Smooth muscle cell (in vitro differentiated cells): ENCODE results near the gene LUC7L2. TPM values are rescaled to one million over a fixed set of nuclear protein-coding genes. Genes with fewer than 3 reads are reported as not detected.
"Not testable (repeated sequence)": the region's sequence is repeated elsewhere in the genome, so short reads cannot be mapped to it uniquely, and the experiment has no call there.

Experiments
- DNase-seq: peaks from one replicate; lab custom pipeline; 2025; ENCODE audit not compliant: unreplicated experiment; lab: John Stamatoyannopoulos, UW
- H2AFZ ChIP-seq: fragments of 200-600 bp; sonication (generic); 2 replicates; pipeline ENCODE4 v1.6.0; 2016; ENCODE audit warnings: antibody characterized with exemption, low read depth, mild to moderate bottlenecking
- H3F3A ChIP-seq: fragments of 200-600 bp; sonication (generic); 2 replicates; pipeline ENCODE4 v1.6.0; 2017; ENCODE audit warnings: antibody characterized with exemption, low read depth
- H3K27ac ChIP-seq: fragments of 200-600 bp; sonication (generic); 2 replicates; pipeline ENCODE4 v1.5.1; 2016; ENCODE audit warnings: low read depth, mild to moderate bottlenecking
- H3K27me3 ChIP-seq: fragments of 200-600 bp; sonication (generic); 2 replicates; pipeline ENCODE4 v1.6.1; 2016; ENCODE audit warnings: low read depth, mild to moderate bottlenecking
- H3K36me3 ChIP-seq: fragments of 200-600 bp; sonication (generic); 2 replicates; pipeline ENCODE4 v1.5.1; 2016; ENCODE audit warnings: low read depth
- H3K4me1 ChIP-seq: fragments of 200-600 bp; sonication (generic); 2 replicates; pipeline ENCODE4 v1.5.1; 2016; ENCODE audit warnings: low read depth
- H3K4me2 ChIP-seq: fragments of 200-600 bp; sonication (generic); 2 replicates; pipeline ENCODE4 v1.6.0; 2016; ENCODE audit warnings: mild to moderate bottlenecking
- H3K4me3 ChIP-seq: fragments of 200-600 bp; sonication (generic); 2 replicates; pipeline ENCODE4 v1.5.1; 2016; ENCODE audit warnings: mild to moderate bottlenecking
- H3K79me2 ChIP-seq: fragments of 200-600 bp; sonication (generic); 2 replicates; pipeline ENCODE4 v1.6.0; 2016; ENCODE audit warnings: low read depth, mild to moderate bottlenecking
- H3K9ac ChIP-seq: fragments of 200-600 bp; sonication (generic); 2 replicates; pipeline ENCODE4 v1.6.0; 2016; ENCODE audit warnings: low read depth
- H3K9me3 ChIP-seq: fragments of 200-600 bp; sonication (generic); replicated peaks from 2 replicates; pipeline ENCODE4 v1.5.1; 2016; ENCODE audit warnings: low read depth
- H4K20me1 ChIP-seq: fragments of 200-600 bp; sonication (generic); 2 replicates; pipeline ENCODE4 v1.6.0; 2016; ENCODE audit warnings: low read depth
- WGBS: methylation state at CpG from one replicate; pipeline ENCODE4 v1.1.7; 2016; ENCODE audit warnings: low lambda C conversion rate; 5-methylcytosine and 5-hydroxymethylcytosine counted together
- polyA plus RNA-seq: library from polyadenylated mRNA; unstranded; fragments of >200 nt; fragmentation: Nextera tagmentation; extraction: Ambion mirVana; gene quantifications from 2 replicates; pipeline ENCODE4 v1.2.1, GENCODE V29; 2016
- total RNA-seq: library from RNA; depleted of rRNA; stranded (reverse); fragments of >200 nt; gene quantifications from 2 replicates; pipeline ENCODE4 v1.2.3, GENCODE V29; 2014
- TF ChIP-seq, protein P1 (sequence below): fragments of 200-600 bp; sonication (generic); IDR thresholded peaks from 2 replicates; pipeline ENCODE4 v1.5.1; 2017; ENCODE audit warnings: borderline replicate concordance, mild to moderate bottlenecking, antibody characterized with exemption; ENCODE audit not compliant: insufficient read depth, poor library complexity, severe bottlenecking

LUC7L2 gene
- total and polyA plus RNA-seq, 2 experiments from 2014 or later, result 60.0 to 70.5 TPM

DNA sequence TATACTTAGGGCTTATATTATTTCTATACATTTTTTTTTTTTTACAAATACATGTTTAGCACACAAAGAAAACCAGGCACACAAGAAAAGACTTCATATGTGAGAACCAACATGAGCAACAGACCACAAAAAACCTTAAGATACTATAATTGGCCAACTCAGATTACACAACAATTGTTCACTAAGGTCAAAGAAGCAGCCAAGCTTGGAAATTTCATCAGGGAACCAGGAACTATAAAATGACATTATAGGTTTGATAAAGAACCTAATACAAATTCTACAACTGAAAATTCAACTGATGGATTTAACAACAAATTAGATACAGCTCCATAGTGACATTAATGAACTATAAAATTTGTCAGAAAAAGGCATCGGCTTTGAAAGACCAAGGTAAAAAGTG, 4.4 kb upstream of the LUC7L2 start:
- WGBS, result 98% methylated on average over 1 of the region's 1 CpG
- TF ChIP-seq, protein P1, sequence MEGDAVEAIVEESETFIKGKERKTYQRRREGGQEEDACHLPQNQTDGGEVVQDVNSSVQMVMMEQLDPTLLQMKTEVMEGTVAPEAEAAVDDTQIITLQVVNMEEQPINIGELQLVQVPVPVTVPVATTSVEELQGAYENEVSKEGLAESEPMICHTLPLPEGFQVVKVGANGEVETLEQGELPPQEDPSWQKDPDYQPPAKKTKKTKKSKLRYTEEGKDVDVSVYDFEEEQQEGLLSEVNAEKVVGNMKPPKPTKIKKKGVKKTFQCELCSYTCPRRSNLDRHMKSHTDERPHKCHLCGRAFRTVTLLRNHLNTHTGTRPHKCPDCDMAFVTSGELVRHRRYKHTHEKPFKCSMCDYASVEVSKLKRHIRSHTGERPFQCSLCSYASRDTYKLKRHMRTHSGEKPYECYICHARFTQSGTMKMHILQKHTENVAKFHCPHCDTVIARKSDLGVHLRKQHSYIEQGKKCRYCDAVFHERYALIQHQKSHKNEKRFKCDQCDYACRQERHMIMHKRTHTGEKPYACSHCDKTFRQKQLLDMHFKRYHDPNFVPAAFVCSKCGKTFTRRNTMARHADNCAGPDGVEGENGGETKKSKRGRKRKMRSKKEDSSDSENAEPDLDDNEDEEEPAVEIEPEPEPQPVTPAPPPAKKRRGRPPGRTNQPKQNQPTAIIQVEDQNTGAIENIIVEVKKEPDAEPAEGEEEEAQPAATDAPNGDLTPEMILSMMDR, result no peak
- no peak for DNase-seq

DNA sequence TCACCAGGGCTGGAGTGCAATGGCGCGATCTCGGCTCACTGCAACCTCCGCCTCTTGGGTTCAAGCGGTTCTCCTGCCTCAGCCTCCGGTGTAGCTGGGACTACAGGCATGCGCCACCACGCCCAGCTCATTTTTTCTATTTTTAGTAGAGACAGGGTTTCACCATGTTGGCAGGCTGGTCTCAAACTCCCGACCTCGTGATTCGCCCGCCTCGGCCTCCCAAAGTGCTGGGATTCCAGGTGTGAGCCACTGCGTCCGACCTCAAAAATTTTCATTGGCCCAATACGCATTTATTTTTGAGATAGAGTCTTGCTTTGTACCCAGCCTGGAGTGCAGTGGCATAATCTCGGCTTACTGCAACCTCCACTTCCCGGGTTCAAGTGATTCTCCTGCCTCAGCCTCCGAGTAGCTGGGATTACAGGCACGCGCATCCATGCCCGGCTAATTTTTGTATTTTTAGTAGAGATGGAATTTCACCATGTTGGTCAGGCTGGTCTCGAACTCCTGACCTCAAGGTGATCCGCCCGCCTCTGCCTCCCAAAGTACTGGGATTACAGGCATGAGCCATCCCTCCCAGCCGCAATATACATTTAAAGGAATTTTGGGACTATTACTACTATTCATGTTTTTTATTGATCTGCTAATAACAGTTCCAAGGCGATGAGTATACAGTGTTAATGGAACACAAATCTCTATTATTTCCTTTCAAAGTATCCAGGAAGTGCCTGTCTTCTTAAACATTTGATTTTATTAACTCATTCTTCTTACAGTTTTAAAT, 1.8 kb upstream of the LUC7L2 start:
- H3K27ac ChIP-seq, result peak overlapping the region; percentile 97
- H3K4me2 ChIP-seq, result peak overlapping the region; percentile 90
- H4K20me1 ChIP-seq, result peaks cover 25% of the 10 kb centered on the region

More for the DNA sequence above, 4.4 kb upstream of the LUC7L2 start:
- Histone ChIP-seq H2AFZ (no peak overlapping the region), H3K4me1 (peaks cover 6% of the 10 kb centered on the region), H3K4me2 (no peak overlapping the region), H3K36me3 (no peaks in the 10 kb centered on the region), H3K27ac (no peak overlapping the region), H3K4me3 (no peak overlapping the region), H4K20me1 (no peaks in the 10 kb centered on the region), H3K79me2 (peaks cover 10% of the 10 kb centered on the region), H3K27me3 (no peaks in the 10 kb centered on the region), H3K9me3 (no peaks in the 10 kb centered on the region), H3F3A (peaks cover 11% of the 10 kb centered on the region), H3K9ac (no peak overlapping the region)

DNA sequence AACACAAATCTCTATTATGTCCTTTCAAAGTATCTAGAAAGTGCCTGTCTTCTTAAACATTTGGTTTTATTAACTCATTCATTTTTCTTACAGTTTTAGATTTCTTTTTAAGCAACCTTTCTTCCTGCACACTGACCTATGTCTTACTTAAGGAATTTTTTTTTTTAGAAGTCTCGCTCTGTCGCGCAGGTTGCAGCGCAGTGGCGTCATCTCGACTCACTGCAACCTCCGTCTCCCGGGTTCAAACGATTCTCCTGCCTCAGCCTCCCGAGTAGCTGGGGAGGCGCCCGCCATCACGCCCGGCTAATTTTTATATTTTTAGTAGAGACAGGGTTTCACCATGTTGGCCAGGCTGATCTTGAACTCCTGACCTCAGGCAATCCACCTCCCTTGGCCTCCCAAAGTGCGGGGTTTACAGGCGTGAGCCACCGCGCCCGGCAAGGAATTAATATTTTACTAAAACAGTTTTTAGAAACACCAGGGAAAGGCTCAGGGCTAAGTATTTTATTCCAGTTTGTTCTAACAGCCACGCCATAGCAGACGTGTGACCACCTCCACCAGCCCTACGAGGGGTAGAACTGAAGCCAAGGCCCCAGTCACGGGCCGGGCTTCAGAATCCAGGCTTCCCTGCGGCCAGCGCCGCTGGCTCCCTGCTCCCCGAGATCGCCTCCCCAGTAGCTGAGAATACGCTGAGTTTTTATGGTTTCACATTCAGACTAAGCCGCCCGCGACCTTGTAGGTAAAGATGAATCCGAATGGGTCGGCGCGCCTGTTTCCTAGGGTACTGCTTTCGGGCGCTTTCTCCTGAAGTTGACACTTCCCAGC, 941 bp upstream of the LUC7L2 start:
- Histone ChIP-seq H3K27ac (peak overlapping the region; percentile 97), H3K9ac (peak overlapping the region; percentile 94), H3F3A (peaks cover 11% of the 10 kb centered on the region), H3K9me3 (no peaks in the 10 kb centered on the region), H3K4me2 (peak overlapping the region; percentile 90), H3K27me3 (no peaks in the 10 kb centered on the region), H3K4me3 (peak overlapping the region; percentile 79), H3K4me1 (peaks cover 28% of the 10 kb centered on the region), H3K36me3 (no peaks in the 10 kb centered on the region), H3K79me2 (peaks cover 45% of the 10 kb centered on the region), H2AFZ (peak overlapping the region; percentile 93), H4K20me1 (peaks cover 33% of the 10 kb centered on the region)
- whole genome bisulfite sequencing, result 5% methylated on average over 39 of the region's 39 CpGs
- DNase-seq, result no peak
- TF ChIP-seq, protein P1, result no peak

More for the DNA sequence above, 1.8 kb upstream of the LUC7L2 start:
- H2AFZ ChIP-seq, result peak overlapping the region; percentile 93
- H3K9me3 ChIP-seq, H3K27me3 ChIP-seq, DNase-seq, H3K36me3 ChIP-seq: not testable (repeated sequence)
- peaks cover 11% of the 10 kb centered on the region for H3F3A ChIP-seq
- H3K9ac ChIP-seq, result peak overlapping the region; percentile 94
- H3K4me3 ChIP-seq, result peak overlapping the region; percentile 79
- WGBS, result 97% methylated on average over 27 of the region's 27 CpGs
- H3K4me1 ChIP-seq, result peaks cover 26% of the 10 kb centered on the region
- H3K79me2 ChIP-seq, result peaks cover 36% of the 10 kb centered on the region
